Activated CD8-positive, alpha-beta memory T cell treated with anti-CD3 and anti-CD28 coated beads, Interleukin-2, amount 50 U/mL, for 1 hour (primary cell): Measurements from ENCODE around the gene RNLS.
"Not testable (repeated sequence)": the region's sequence is repeated elsewhere in the genome, so short reads cannot be mapped to it uniquely, and the experiment has no call there.

Experiments used
- DNase-seq: peaks from one replicate; pipeline ENCODE4 v3.0.0-alpha.2; 2020; ENCODE audit errors: extremely low read depth

The RNLS gene

DNA sequence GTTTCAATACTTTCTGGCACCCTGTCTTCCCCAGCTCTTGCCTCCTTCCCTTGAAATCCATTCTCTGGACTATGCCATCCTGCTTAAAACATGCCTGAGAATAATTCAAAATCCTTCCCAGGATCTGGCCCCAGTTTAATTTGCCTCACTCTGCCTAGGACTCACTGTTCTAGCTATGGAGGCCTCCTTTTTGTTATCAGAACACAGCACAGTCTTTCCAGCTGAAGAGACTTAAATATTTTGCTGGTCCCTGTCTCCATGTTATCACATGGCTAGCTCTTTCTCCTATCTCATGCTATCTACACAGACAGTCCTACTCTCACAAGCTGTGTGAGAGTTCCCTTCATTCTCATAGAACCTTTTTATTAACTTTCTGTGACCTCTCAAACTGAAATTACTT is 194.8 kb downstream of the RNLS start:
- DNase-seq = no peak

- DNase-seq = no peak
These were observed 196.0 kb downstream of the RNLS start for GRCh38 chr10:88386821-88387773.

GRCh38 chr10:88386204-88386788 is 196.8 kb downstream of the RNLS start:
- DNase-seq = no peak

GRCh38 chr10:88385601-88386203 is 197.4 kb downstream of the RNLS start:
- no peak for DNase-seq

DNA sequence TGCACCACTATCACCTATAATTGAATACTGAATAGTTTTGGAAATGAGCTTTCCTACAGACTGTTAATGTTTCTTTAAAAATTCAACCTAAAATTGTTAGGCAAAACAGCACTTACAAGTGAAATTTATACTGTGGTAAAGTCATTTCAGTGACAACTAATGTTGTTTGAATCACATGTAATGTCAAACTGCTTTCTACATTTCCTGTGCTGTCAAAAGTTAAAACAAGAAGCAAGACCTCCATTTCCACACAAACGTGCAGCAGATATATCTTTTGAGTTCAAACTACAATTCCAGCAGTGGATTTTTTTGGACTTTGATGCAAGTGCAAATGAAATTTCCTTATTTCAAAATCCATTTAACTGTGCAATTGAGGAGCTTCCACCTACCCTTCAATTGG is 199.8 kb downstream of the RNLS start:
- no peak for DNase-seq

- DNase-seq = no peak
These were observed 200.4 kb downstream of the RNLS start for GRCh38 chr10:88382699-88383098.

DNA sequence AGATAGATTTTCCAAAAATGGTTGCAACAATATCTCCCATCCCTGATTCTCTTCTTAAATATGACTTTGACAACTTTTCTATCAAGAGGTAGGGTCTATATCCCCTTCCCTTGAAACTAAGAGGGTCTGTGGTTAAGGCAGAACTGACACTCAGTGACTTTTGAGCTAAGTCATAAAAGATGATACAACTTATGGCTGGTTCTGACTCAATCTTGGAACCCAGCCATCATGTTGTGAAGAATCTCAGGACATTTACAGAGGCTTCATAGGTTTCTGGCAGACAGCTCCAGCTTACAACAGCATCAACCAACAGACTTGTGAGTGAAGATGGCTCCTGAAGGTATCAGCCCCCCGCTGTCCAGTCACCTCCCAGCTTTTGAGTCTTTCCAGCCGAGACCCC is 203.5 kb downstream of the RNLS start:
- no peak for DNase-seq

- no peak for DNase-seq
These were observed 205.6 kb downstream of the RNLS start for GRCh38 chr10:88377510-88377909.

- no peak for DNase-seq
These were observed 208.5 kb downstream of the RNLS start for GRCh38 chr10:88374392-88375175.

- DNase-seq = no peak
These were observed 210.1 kb downstream of the RNLS start for GRCh38 chr10:88372881-88373592.

GRCh38 chr10:88372051-88372715 is 210.9 kb downstream of the RNLS start:
- no peak for DNase-seq

DNA sequence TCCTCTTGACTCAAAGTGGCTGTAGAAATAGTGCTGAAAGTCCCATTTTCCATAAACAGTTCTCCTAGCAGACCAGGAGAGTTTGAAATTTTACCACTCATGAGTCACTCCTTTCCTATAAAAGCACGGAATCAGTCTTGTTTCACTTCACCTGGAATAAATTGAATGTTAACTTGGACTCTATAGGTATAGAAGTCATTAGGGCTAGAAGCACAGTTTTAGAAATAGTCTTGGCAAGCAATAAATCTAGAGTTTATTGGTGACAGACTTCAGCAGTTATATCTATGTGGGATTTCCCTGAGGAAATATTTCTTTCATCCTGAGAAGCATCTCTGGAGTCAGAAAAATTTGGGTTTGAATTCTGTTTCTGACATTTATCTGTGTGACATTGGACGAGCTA is 212.4 kb downstream of the RNLS start:
- DNase-seq = no peak

- no peak for DNase-seq
These were observed 216.3 kb downstream of the RNLS start for GRCh38 chr10:88366772-88367171.

DNA sequence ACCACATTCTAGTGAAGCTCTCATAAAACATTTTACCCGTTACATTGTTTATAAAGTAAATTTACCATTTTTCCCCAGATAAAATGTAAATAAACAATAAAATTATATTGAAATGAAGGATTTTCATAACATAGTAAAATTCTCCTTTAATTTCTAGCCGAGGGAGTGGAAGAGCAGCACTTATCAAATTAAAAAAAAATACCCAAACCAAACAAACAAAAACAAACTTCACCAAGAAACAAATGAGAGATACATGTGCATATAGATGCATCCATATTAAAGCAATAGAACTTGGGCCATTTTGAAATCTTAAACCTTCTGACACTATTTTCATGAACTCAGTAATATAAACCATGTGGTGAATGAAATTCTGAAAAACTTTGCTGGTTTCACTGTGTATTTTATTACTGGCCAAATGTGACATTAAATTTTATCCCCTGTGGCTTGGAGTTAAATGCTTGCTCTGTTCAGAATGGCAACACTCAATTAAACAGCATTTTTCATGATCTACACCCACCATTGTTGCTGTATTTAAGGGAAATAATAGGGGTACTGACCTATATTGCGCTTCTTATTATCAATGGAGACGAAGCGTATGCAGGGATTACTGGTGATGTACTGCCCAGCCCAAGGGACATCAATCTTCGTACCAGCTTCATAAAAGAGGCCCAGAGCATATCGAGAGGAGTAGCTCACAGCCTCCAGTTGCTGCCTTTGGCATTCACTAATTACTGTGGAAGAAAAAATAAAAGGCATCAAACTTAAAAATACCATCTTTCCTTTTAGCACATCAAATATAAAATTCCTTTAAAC is 220.9 kb downstream of the RNLS start:
- DNase-seq = no peak

DNA sequence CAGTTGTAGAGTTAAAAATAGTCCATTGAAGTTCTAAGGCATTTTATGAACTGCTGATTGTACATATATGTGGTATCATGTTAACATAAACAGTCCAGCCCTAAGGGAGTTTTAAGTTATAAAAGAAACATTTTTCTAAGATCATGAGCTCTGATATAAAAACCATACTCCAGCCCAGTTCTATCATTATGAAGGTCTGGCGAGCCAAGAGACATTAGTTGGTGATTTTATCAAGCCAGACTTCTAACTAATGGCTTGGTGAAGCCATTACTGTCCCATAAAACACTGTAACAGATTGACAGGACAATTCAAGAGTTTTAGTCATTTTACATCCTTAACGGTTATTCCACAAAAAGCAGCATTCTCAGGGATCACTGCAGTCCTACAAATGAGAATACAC is 221.6 kb downstream of the RNLS start:
- no peak for DNase-seq

GRCh38 chr10:88355750-88356149 is 227.4 kb downstream of the RNLS start:
- not testable (repeated sequence) for DNase-seq

DNA sequence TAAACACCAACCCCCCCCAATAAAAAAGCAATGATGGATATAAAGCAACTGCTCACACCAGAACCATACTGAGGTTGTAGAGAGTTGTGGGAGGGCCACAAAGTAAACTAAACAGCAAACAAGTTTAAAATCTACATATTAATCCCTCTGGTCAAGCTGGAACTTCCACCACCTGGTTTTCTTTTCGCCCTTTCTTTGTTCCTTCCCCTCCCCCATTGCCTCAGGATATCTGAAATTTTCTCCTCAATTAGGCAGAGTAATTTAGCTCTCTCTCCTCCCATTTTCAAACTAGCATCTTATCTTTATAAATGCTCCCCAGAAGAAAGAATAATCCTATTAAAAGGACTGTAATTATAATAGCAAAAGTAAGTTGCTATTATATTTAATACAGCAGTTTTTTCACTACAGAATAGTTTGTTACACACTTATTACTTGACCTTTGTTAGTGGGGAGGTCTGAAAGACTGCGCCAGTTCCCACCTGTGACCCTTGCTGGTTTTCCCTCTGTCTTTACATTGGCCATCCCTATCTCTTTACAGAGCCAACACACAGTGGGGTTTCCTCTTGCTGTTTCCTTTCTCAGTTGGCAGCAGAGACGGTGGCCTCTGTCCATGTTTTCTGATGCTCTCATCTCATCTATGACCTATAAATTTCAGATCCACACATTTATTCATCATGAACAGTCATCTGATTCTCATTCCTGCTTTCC is 235.4 kb downstream of the RNLS start:
- no peak for DNase-seq

DNA sequence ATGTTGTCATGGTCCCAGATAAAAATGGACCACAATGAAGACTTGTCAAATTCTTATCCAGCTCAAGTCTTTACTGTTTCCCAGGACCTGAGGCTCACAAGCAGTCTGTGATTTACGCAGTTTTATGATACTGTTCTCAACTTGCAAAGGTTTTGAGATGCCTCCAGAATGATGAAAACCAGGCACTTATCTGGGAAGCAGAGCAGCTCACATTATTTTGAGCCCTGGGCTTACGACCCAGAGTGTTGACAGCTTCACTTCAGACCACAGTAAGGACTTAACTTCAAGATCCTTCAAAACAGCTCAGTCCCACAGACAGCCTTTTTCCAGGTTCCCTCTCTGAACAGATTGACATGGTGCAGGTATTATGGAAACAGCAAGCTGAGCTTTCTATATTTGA is 236.1 kb downstream of the RNLS start:
- no peak for DNase-seq
